ENCODE data around the gene OFD1. TPM values are rescaled to one million over a fixed set of nuclear protein-coding genes. Genes with fewer than 3 reads are reported as not detected.
A peak's percentile ranks its signal among the peaks of the same experiment; 100 is the strongest.

The OFD1 gene
- total RNA-seq, 1 experiment from 2014 or later = 26.9 TPM

GRCh38 chrX:13748486-13748885, 13.9 kb downstream of the OFD1 start:
- in situ Hi-C loops (cut with HindIII; ENCODE audit: low sequenced_read_pairs) = no loop called here
- DNase-seq (ENCODE audit: low spot score) = no peak

GRCh38 chrX:13750204-13750603, 15.7 kb downstream of the OFD1 start:
- peak; percentile 65 for DNase-seq (ENCODE audit: low spot score)
- in situ Hi-C loops (cut with HindIII; ENCODE audit: low sequenced_read_pairs) = no loop called here

- in situ Hi-C loops (cut with HindIII; ENCODE audit: low sequenced_read_pairs) = no loop called here
- DNase-seq (ENCODE audit: low spot score) = no peak
Observed at GRCh38 chrX:13750812-13751211, 16.3 kb downstream of the OFD1 start.

DNA sequence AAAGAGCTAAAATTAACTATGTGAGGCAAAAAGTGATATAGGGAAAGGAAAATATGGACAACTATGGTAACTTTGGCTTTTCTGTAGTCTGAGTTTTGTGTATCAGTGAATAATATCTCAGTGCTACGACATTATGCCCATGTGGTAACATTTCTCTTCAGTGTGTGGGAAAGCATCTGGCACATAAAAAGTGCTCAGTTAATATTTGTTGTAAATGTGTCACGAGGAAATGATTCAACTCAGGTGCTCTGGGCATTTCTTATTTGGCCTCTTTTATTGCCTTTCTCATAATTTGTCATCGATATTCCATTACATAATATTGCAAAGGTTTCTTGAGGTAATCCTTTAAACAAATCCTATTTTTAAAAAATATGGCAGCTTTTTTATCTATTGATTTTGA, 17.6 kb downstream of the OFD1 start:
- in situ Hi-C loops (cut with HindIII; ENCODE audit: low sequenced_read_pairs) = no loop called here
- DNase-seq (ENCODE audit: low spot score) = no peak

- in situ Hi-C loops (cut with HindIII; ENCODE audit: low sequenced_read_pairs) = no loop called here
- no peak for DNase-seq (ENCODE audit: low spot score)
Observed at GRCh38 chrX:13752646-13753045, 18.1 kb downstream of the OFD1 start.

DNA sequence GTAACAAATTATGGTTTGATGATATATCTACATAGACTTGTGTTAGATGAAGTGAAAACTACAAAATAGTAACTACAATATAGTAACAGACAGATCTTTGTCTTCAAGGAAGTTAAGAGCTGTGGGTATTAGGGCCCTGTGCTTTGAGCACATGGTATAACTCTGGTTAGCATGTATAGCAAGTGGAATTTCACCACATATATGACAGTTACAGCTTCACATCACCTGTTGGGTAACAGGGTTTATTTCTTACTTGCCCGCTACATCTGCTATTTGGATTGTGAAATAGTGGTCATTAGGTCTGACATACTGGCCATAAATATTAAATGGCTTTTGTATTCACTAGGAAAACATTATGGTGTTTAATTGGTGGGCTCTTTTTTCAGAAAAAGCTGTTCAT, 20.2 kb downstream of the OFD1 start:
- in situ Hi-C loops (cut with HindIII; ENCODE audit: low sequenced_read_pairs) = no loop called here
- DNase-seq (ENCODE audit: low spot score) = no peak

- no peak for DNase-seq (ENCODE audit: low spot score)
- in situ Hi-C loops (cut with HindIII; ENCODE audit: low sequenced_read_pairs) = no loop called here
Observed at GRCh38 chrX:13755254-13755653, 20.7 kb downstream of the OFD1 start.

DNA sequence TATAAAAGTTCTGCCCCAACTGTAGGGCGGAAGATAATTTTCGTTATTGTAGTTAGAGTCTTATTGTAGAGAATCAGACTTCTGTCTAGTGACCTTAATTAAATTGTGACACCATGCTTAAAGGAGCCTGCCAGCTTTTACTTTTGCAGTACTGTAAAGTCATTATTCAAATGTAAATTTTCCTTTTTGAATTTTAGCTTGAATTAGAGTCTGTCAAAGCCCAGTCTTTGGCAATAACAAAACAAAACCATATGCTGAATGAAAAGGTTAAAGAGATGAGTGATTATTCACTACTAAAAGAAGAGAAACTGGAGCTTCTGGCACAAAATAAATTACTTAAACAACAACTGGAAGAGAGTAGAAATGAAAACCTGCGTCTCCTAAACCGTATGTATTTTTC, 21.8 kb downstream of the OFD1 start:
- in situ Hi-C loops (cut with HindIII; ENCODE audit: low sequenced_read_pairs) = no loop called here
- DNase-seq (ENCODE audit: low spot score) = no peak

GRCh38 chrX:13759152-13759718, 24.7 kb downstream of the OFD1 start:
- DNase-seq (ENCODE audit: low spot score) = no peak
- in situ Hi-C loops (cut with HindIII; ENCODE audit: low sequenced_read_pairs) = no loop called here

- in situ Hi-C loops (cut with HindIII; ENCODE audit: low sequenced_read_pairs) = no loop called here
- DNase-seq (ENCODE audit: low spot score) = no peak
Observed at GRCh38 chrX:13760426-13760825, 25.9 kb downstream of the OFD1 start.

DNA sequence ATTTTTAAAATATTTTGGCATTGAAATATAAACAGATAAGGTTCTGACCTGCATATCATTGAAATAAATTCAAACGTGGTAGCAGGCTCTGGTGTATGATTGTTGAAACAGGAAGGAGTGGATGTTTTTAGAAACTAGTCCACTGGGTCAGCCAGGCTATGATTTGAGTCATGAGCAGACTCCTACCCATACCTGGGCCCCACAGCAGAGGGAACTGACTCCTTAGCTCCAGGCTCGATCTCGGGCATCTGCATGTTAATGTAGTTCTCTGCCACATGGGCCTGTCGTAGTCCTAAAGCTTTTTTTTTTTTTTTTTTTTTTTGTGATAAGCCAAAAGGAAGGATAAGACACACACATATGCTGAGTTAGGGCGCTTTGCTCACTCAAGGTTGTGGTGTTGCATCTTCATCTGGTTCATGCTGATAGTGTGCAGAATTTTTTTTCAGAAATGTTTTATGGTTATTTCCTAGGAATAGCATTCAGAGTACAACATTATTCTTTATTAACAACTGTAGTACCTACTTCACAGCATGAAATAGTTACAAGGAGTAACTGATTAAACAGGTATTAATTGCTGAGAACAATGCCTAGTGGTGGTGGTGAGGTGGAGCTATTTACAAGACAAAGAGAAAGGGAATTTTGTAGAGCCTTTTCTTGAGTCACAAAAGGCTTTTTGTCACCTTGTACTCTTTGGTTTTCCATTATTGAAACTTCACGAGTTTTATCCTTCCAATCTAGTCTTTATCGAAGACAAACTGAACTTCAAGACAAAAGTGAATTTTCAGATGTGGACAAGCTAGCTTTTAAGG, 27.3 kb downstream of the OFD1 start:
- DNase-seq (ENCODE audit: low spot score) = no peak
- in situ Hi-C loops (cut with HindIII; ENCODE audit: low sequenced_read_pairs) = no loop called here

- in situ Hi-C loops (cut with HindIII; ENCODE audit: low sequenced_read_pairs) = no loop called here
- DNase-seq (ENCODE audit: low spot score) = no peak
Observed at GRCh38 chrX:13763489-13763888, 28.9 kb downstream of the OFD1 start.

DNA sequence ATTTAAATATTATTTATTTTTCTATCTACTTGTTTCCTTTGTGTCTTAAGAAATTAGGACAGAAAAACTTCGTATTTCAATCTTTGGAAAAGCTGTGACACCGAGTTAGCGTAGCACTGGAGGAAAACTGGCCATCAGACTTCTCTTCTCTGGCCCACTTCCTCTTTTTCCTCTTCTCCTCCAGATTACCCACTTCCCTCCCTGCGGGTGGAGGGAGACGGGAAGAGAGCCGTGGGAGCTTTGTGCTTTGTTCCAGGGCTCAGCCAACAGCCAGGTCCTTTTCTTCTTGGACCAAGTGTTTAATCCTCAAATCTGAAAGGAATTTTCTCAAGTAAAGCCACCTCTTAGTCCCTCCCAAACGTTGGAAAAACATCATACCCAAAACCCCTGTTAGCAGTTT, 29.7 kb downstream of the OFD1 start:
- in situ Hi-C loops (cut with HindIII; ENCODE audit: low sequenced_read_pairs) = no loop called here

DNA sequence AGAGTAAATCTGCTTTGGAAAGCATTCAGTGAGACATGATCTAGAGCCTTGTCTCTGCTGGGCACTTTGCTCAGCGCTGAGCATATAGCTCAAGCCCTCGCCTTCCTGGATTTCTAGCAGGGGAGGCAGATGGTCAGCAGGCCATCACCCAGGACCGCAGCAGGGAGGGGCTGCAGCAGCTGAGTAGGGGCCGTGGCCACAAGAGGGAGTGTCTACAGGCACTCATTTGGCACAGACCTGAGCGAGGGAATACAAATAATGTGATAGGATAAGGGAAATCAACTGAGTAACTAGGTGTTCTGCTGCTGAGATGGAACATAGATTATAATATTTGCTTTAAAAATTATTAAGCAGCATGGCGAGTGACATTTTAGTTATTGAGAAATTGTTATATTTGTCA, 30.2 kb downstream of the OFD1 start:
- peak; percentile 86 for DNase-seq (ENCODE audit: low spot score)
- in situ Hi-C loops (cut with HindIII; ENCODE audit: low sequenced_read_pairs) = no loop called here

More for the DNA sequence above, 29.7 kb downstream of the OFD1 start:
- DNase-seq (ENCODE audit: low spot score) = no peak

DNA sequence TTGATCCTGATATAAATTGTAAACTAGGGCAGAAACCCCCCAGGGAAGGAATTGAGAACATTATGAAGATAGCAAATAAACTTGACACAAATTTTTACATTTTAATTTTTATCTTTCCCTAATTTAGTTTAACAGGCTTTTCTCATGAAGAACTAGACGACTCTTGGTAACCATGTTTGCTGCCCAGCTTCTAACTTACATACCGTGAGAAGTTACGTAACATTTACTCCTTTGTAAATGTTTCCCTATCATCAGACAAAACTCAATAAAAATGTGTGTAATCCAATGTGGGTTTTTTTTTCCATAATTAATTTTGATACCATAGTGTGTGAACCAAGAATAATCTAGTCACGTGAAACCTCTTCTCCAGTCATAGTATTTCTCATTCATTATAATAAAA, 34.4 kb downstream of the OFD1 start:
- in situ Hi-C loops (cut with HindIII; ENCODE audit: low sequenced_read_pairs) = no loop called here
- no peak for DNase-seq (ENCODE audit: low spot score)

- in situ Hi-C loops (cut with HindIII; ENCODE audit: low sequenced_read_pairs) = no loop called here
- no peak for DNase-seq (ENCODE audit: low spot score)
Observed at GRCh38 chrX:13770013-13770535, 35.5 kb downstream of the OFD1 start.

DNA sequence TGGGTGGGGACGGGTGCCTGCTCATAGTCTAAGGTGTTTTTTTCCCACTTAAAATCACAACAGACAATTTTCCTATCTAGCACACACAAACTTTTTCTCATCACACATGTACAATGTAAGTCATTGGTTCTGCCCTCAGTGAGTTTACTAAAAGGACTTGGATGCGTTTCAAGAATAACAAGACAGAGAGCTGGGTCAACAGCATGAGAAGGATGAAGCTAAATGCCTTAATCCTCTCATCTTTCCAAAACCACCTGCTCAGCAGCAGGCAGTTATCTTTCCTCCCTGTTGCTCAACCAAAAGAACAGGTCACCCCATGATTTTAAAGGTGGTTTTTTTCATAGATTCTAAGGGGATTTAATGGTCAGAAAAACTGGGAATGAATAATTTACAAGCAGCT, 40.1 kb downstream of the OFD1 start:
- in situ Hi-C loops (cut with HindIII; ENCODE audit: low sequenced_read_pairs) = no loop called here
- no peak for DNase-seq (ENCODE audit: low spot score)

- DNase-seq (ENCODE audit: low spot score) = no peak
- in situ Hi-C loops (cut with HindIII; ENCODE audit: low sequenced_read_pairs) = no loop called here
Observed at GRCh38 chrX:13775837-13776236, 41.3 kb downstream of the OFD1 start.

- DNase-seq (ENCODE audit: low spot score) = no peak
- in situ Hi-C loops (cut with HindIII; ENCODE audit: low sequenced_read_pairs) = no loop called here
Observed at GRCh38 chrX:13776387-13776786, 41.8 kb downstream of the OFD1 start.

DNA sequence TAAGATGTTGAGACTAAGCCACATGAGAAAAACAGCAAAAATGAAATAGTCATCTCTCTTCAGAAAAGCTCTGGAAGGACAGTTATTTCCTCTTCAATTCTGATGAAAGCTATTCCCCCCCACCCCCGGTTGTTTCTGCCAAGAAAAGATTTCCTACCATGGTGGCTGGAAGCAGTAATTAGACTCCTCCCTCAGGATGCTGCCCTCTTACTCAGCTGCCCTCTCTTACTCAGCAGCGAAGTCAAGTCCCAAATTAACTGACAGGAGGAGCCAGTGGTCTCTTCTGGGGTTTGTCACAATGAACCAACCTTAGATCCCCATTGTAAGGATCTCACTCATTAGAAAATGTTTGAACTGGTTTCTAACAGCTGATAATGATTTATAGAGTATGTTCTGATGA, 44.4 kb downstream of the OFD1 start:
- in situ Hi-C loops (cut with HindIII; ENCODE audit: low sequenced_read_pairs) = no loop called here
- no peak for DNase-seq (ENCODE audit: low spot score)

Data from G401 (cell line).